ENCODE data around the gene WDR46.

DNA sequence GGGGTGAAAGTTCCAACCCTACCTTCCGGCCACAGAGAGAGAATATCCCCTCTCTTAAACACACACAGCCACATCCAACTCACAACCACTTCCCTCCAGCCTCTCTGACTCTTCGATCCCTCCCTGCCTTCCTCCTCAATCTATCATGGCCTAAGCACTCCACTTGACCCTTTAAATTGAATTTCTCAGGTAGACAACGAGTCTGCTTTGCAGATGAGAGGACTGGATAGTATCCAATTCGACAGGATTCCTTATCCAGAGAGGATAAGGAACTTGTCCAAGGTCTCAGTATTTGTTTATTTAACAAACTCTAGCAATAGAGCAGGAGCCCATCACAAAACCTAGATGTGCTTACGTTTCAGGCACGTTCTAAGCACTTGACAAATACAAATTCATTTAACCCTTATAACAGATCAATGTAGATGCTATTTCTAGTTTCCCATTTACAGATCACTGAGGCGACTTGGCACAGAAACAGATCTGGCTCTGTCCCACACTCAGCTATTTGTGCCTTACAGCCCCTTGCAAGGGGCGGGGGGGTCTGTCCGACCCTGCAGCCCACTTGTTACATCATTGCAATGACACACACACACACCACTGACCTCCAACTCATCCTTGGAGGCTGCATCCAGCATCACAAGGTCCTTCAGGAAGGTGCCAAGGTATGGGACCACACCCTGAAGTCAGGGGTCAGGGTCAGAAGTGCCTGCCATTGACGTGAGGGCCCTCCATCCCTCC, 5.2 kb upstream of the WDR46 start:
- TF ChIP-seq POLR2AphosphoS5 (IDR thresholded peaks at IDR 0.05; ENCODE audit: insufficient read depth, low read depth, low read length) = no peak
- TF ChIP-seq, protein P1, sequence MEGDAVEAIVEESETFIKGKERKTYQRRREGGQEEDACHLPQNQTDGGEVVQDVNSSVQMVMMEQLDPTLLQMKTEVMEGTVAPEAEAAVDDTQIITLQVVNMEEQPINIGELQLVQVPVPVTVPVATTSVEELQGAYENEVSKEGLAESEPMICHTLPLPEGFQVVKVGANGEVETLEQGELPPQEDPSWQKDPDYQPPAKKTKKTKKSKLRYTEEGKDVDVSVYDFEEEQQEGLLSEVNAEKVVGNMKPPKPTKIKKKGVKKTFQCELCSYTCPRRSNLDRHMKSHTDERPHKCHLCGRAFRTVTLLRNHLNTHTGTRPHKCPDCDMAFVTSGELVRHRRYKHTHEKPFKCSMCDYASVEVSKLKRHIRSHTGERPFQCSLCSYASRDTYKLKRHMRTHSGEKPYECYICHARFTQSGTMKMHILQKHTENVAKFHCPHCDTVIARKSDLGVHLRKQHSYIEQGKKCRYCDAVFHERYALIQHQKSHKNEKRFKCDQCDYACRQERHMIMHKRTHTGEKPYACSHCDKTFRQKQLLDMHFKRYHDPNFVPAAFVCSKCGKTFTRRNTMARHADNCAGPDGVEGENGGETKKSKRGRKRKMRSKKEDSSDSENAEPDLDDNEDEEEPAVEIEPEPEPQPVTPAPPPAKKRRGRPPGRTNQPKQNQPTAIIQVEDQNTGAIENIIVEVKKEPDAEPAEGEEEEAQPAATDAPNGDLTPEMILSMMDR (IDR thresholded peaks at IDR 0.05; ENCODE audit: extremely low read depth in 1 of 2, insufficient read depth in 1 of 2, low read depth in 1 of 2, low read length in 2 of 2) = no peak
- no peak for TF ChIP-seq POLR2A (IDR thresholded peaks at IDR 0.05; ENCODE audit: low read depth, low read length)
- no peak for TF ChIP-seq MYC (IDR thresholded peaks at IDR 0.05; ENCODE audit: low read depth, low read length)
